ENCODE measurements around the gene PELI2.

Gene PELI2

DNA sequence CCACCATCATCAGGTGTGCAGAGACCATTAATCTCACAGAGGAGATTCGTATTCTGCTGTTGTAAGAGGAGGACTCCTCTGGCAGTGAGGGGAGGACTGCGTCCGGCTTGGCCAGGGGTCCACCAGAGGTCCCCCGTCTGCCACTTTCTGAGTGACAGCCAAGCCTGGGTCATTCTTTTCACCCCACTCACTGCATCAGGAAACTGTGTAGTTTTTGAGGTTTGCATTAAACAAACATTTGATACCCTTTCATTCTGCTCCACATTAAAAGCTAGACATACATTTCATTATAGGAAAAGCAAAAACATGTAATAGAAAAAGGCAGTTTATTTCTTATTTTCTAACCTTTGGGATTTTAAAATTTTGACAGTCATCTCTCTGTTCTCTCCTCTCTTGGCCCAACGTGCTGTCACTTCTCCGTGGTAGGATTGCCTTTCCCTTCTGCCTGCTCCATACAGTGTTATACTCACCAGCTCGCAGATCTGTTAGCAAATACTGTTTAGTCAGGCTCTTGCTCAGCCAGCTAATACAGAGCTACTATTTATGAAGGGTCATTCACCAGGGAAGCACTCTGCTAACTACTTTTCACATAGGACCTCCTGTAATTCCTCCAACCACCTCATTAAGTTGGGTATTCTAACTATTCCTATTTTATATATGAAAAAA lies 99.3 kb downstream of the PELI2 start:
- no peak for TF ChIP-seq CTCF (IDR thresholded peaks at IDR 0.05)
- H3K36me3 ChIP-seq (ENCODE audit: control insufficient read depth, insufficient read depth, low read length) = no peaks in the 10 kb centered on the region
- peaks cover 2% of the 10 kb centered on the region for H3K4me1 ChIP-seq
- no peak overlapping the region for H3K9ac ChIP-seq
- H2AFZ ChIP-seq = no peak overlapping the region
- H3K27ac ChIP-seq = no peak overlapping the region
- no peak overlapping the region for H3K4me3 ChIP-seq (ENCODE audit: low read depth, low read length)
- no peaks in the 10 kb centered on the region for H3K9me3 ChIP-seq (ENCODE audit: control insufficient read depth, low read length)
- no peaks in the 10 kb centered on the region for H3K79me2 ChIP-seq
- no peak overlapping the region for H3K4me2 ChIP-seq (ENCODE audit: low read length)
- H3K27me3 ChIP-seq (ENCODE audit: control insufficient read depth, insufficient read depth, low read length) = no peaks in the 10 kb centered on the region

DNA sequence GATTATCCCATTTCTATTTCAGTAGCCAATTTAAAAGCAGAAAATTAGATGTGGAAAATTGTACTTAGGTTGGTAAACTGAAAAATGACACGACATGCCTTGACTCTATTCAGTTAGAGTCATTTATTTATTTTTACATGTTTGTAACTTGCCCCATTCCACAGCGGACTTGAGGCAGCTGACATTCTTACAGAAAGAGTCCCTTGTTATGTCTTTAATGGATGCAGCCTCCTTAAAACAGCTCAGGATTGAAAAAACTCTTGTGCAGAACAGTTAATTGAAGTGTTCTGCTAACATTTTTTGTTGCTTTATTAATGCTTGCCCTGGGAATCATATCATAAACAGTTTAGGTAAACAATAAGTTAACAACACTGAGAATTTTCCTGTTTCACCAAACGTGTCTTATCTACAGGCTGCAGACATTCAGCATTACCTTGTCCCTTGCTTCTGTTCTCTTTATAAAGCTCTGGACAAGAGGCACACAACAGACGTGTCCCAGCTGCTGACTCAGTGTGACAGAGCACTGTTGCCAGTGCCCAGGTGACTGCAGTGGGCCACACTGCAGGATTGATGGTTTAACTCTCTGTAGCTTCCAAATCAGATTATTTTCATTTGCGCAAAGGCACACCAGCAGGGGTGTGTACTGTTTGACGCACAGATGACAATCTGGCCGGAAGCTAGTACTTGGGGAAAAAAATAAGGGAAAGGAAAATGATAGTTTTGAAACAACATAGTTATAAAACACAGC lies 101.6 kb downstream of the PELI2 start:
- H3K4me1 ChIP-seq = peaks cover 2% of the 10 kb centered on the region
- H3K79me2 ChIP-seq = no peaks in the 10 kb centered on the region
- TF ChIP-seq CTCF (IDR thresholded peaks at IDR 0.05) = no peak
- H3K9ac ChIP-seq = no peak overlapping the region
- no peak overlapping the region for H3K4me2 ChIP-seq (ENCODE audit: low read length)
- H3K9me3 ChIP-seq (ENCODE audit: control insufficient read depth, low read length) = no peaks in the 10 kb centered on the region
- no peaks in the 10 kb centered on the region for H3K36me3 ChIP-seq (ENCODE audit: control insufficient read depth, insufficient read depth, low read length)
- no peak overlapping the region for H3K27ac ChIP-seq
- no peaks in the 10 kb centered on the region for H3K27me3 ChIP-seq (ENCODE audit: control insufficient read depth, insufficient read depth, low read length)
- no peak overlapping the region for H2AFZ ChIP-seq
- no peak overlapping the region for H3K4me3 ChIP-seq (ENCODE audit: low read depth, low read length)

DNA sequence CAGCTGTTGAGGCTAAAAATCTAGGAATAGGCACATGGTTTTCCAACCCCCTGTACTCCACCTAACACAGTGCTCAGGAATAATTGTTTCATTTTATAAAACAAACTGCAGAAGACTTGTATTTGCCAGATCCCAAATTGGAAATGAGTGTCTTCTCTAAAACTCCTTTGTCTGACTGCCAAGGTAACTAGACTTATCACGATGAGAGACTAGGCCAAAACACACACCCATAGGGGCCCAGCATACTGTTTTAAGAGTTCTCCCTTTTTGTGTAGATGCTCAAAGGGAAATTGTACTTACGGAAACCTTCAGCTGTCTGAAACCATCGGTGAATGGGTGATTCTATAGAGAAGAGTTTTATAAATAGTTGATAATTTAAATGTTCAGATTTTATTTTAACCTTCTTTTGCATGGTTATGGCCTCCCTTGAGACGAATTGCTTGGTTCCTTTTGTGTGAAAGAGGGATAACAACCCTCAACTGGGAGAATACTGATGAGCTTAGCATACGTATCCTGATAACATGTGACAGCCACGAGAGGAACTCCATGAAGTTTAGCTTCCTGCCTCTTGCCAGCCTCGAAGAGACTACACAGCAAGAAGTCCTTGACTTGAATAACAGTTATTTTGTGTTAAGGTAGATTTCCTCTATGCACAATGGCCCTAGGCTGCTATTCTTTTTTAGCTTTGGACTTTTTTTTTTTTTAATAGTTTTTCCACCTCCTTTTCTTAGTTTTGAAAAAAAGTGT lies 103.3 kb downstream of the PELI2 start:
- Histone ChIP-seq H3K27me3 (ENCODE audit: control insufficient read depth, insufficient read depth, low read length) (no peaks in the 10 kb centered on the region), H3K4me1 (no peaks in the 10 kb centered on the region), H3K27ac (no peak overlapping the region), H3K79me2 (no peaks in the 10 kb centered on the region), H3K4me3 (ENCODE audit: low read depth, low read length) (no peak overlapping the region), H2AFZ (no peak overlapping the region), H3K36me3 (ENCODE audit: control insufficient read depth, insufficient read depth, low read length) (no peaks in the 10 kb centered on the region), H3K9me3 (ENCODE audit: control insufficient read depth, low read length) (no peaks in the 10 kb centered on the region), H3K4me2 (ENCODE audit: low read length) (no peak overlapping the region), H3K9ac (no peak overlapping the region)
- no peak for TF ChIP-seq CTCF (IDR thresholded peaks at IDR 0.05)

DNA sequence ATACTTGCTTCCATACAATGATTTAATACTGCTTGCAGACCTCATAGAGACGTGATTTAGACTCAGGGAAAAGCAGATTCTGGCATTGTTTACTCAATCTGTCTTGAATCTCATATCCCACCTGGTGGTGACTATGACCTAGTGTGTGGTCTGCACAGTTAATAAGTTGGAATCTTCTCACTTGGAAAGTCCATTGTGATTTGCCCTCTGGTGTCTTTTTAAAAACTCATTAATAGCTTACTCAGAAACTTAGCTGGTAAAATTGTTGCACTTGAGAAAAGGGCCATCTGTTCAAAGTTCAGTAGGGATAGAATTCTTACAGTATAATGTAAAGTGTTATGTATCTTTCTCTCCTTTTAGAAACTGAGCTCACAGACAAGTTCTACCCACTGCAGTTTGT lies 106.0 kb downstream of the PELI2 start:
- Histone ChIP-seq H3K27ac (no peak overlapping the region), H3K9ac (no peak overlapping the region), H3K4me1 (no peaks in the 10 kb centered on the region), H3K36me3 (ENCODE audit: control insufficient read depth, insufficient read depth, low read length) (no peaks in the 10 kb centered on the region), H2AFZ (no peak overlapping the region), H3K79me2 (no peaks in the 10 kb centered on the region), H3K4me2 (ENCODE audit: low read length) (no peak overlapping the region), H3K9me3 (ENCODE audit: control insufficient read depth, low read length) (no peaks in the 10 kb centered on the region), H3K27me3 (ENCODE audit: control insufficient read depth, insufficient read depth, low read length) (no peaks in the 10 kb centered on the region), H3K4me3 (ENCODE audit: low read depth, low read length) (no peak overlapping the region)
- no peak for TF ChIP-seq CTCF (IDR thresholded peaks at IDR 0.05)
